MCF 10A (cell line): ENCODE measurements around the gene RIN3. TPM values are rescaled to one million over a fixed set of nuclear protein-coding genes. Genes with fewer than 3 reads are reported as not detected.

Experiments used
- BruUV-seq: library from RNA; stranded (reverse); fragments of 400-500 nt; replicated peaks from 2 replicates; lab custom pipeline; 2021; lab: Mats Ljungman, UMichigan
- CTCF ChIA-PET: fragments of 300-600 bp; sonication (Branson Sonifier 250); formaldehyde crosslinking; extraction: SDS; loops from one replicate; lab custom pipeline; 2021; ENCODE audit warnings: antibody characterized with exemption, inconsistent platforms; lab: Yijun Ruan, JAX
- POLR2A ChIA-PET: fragments of 300-600, 350-650 bp; sonication (Branson Sonifier 250); formaldehyde crosslinking; extraction: SDS; loops from one replicate; lab custom pipeline; 2020; ENCODE audit warnings: antibody characterized with exemption, inconsistent platforms; lab: Yijun Ruan, JAX
- DNase-seq: peaks from one replicate; pipeline ENCODE4 v3.0.0-alpha.2; 2018; ENCODE audit not compliant: unreplicated experiment
- H3K27ac Mint-ChIP-seq: one replicate; pipeline ENCODE4 v1.8.0; 2022; ENCODE audit warnings: mild to moderate bottlenecking, low read depth, mixed read lengths; ENCODE audit not compliant: unreplicated experiment
- H3K27me3 Mint-ChIP-seq: one replicate; pipeline ENCODE4 v1.8.0; 2022; ENCODE audit warnings: mixed read lengths; ENCODE audit not compliant: insufficient read depth, unreplicated experiment
- H3K36me3 Mint-ChIP-seq: one replicate; pipeline ENCODE4 v1.8.0; 2022; ENCODE audit warnings: mild to moderate bottlenecking, moderate library complexity, mixed read lengths; ENCODE audit not compliant: insufficient read depth, unreplicated experiment
- H3K4me1 Mint-ChIP-seq: one replicate; pipeline ENCODE4 v1.8.0; 2022; ENCODE audit warnings: mixed read lengths; ENCODE audit not compliant: insufficient read depth, unreplicated experiment
- H3K4me3 Mint-ChIP-seq: one replicate; pipeline ENCODE4 v1.8.0; 2022; ENCODE audit warnings: mild to moderate bottlenecking, moderate library complexity, mixed read lengths; ENCODE audit not compliant: unreplicated experiment
- H3K9me3 Mint-ChIP-seq: one replicate; pipeline ENCODE4 v1.8.0; 2022; ENCODE audit warnings: mixed read lengths; ENCODE audit not compliant: unreplicated experiment
- intact Hi-C: fragments of 100-400 bp; cut with micrococcal nuclease; formaldehyde crosslinking; loops from 2 replicates; pipeline ENCODE4 v1.14.1; 2022
- total RNA-seq: library from RNA; stranded (reverse); gene quantifications from 2 replicates; pipeline ENCODE4 v1.2.3, GENCODE V29; 2022
- TF ChIP-seq, protein P1 (sequence below): fragments of 200-600 bp; IDR thresholded peaks from one replicate; pipeline ENCODE4 v1.8.0; 2022; ENCODE audit warnings: antibody characterized with exemption, mild to moderate bottlenecking; ENCODE audit not compliant: unreplicated experiment

Gene RIN3
- total RNA-seq, 1 experiment from 2014 or later, result 14.2 TPM

DNA sequence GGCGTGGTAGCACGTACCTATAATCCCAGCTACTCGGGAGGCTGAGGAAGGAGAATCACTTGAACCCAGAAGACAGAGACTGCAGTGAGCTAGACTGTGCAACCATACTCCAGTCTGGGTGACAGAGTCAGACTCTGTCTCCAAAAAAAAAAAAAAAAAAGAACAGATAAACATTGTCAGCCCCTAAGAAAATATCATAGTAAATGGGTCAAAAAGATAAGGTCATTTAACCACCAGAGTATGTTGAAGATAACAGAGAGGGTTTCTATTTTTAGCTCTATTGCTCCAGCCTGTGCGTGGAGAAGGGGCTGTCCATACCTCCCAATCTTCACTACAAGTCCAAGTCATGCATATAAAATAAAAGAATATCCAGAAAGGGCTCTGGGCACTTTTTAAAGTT, 219.4 kb downstream of the RIN3 start:
- Mint-ChIP-seq H3K27me3 (no peaks in the 10 kb centered on the region), H3K27ac (no peak overlapping the region), H3K36me3 (peaks cover 4% of the 10 kb centered on the region), H3K4me1 (peaks cover 15% of the 10 kb centered on the region), H3K4me3 (no peak overlapping the region), H3K9me3 (no peaks in the 10 kb centered on the region)
- POLR2A ChIA-PET, result no interaction called here
- BruUV-seq, result no TSS peak
- TF ChIP-seq, protein P1, sequence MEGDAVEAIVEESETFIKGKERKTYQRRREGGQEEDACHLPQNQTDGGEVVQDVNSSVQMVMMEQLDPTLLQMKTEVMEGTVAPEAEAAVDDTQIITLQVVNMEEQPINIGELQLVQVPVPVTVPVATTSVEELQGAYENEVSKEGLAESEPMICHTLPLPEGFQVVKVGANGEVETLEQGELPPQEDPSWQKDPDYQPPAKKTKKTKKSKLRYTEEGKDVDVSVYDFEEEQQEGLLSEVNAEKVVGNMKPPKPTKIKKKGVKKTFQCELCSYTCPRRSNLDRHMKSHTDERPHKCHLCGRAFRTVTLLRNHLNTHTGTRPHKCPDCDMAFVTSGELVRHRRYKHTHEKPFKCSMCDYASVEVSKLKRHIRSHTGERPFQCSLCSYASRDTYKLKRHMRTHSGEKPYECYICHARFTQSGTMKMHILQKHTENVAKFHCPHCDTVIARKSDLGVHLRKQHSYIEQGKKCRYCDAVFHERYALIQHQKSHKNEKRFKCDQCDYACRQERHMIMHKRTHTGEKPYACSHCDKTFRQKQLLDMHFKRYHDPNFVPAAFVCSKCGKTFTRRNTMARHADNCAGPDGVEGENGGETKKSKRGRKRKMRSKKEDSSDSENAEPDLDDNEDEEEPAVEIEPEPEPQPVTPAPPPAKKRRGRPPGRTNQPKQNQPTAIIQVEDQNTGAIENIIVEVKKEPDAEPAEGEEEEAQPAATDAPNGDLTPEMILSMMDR, result no peak
- DNase-seq, result no peak
- CTCF ChIA-PET, result interaction anchor here (0.8 to 1.4 kb wide), 2 partner anchors 15 to 18 kb away, joined by 3 read pairs; no protein-coding TSS in a partner anchor
- intact Hi-C loops, result no loop called here

DNA sequence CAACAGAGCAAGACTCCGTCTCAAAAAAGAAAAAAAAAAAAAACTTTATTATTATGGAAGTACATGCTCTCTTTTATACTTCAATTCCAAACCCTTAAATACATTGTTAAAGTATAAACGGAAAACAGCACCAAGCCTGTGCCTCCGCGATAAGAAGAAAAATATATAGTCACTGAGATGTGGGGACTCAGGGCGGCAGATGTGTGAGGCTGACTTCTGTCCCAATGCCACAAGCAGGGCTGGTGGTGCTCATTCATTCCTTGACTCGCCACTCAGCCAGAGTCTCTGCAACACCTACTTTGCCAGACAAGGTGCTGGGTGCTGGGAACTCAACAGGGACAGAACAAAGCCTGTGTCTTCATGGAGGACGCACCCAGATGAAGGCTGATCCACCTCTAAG, 221.0 kb downstream of the RIN3 start:
- BruUV-seq, result no TSS peak
- CTCF ChIA-PET, result interaction anchor here (0.6 kb wide), 1 partner anchor 9 kb away, joined by 4 read pairs; no protein-coding TSS in a partner anchor

DNA sequence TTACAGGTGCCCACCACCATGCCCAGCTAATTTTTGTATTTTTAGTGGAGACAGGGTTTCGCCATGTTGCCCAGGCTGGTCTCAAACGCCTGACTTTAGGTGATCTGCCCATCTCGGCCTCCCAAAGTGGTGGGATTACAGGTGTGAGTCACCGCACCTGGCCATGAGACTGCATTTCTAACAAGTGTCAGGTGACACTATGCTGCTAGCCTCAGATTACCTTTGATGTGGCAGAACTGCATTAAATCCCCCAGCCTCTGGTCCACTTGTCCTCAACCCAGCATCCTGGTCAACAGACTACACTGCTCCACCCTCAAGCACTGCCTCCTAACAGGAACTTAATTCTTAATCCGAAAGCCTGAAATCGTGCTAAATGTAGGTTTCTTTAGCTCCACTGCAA, 221.8 kb downstream of the RIN3 start:
- no peaks in the 10 kb centered on the region for H3K4me1 Mint-ChIP-seq
- BruUV-seq, result no TSS peak
- POLR2A ChIA-PET, result interaction anchor here (1.6 kb wide), 1 partner anchor 13 kb away, joined by 6 read pairs; the partner anchor contains the start of gene LGMN
- H3K9me3 Mint-ChIP-seq, result no peaks in the 10 kb centered on the region
- CTCF ChIA-PET, result interaction anchor here (0.6 kb wide), 1 partner anchor 8 kb away, joined by 4 read pairs; no protein-coding TSS in a partner anchor
- TF ChIP-seq, protein P1, result no peak
- H3K27ac Mint-ChIP-seq, result no peak overlapping the region
- H3K4me3 Mint-ChIP-seq, result no peak overlapping the region
- no peaks in the 10 kb centered on the region for H3K27me3 Mint-ChIP-seq
- no peak for DNase-seq
- intact Hi-C loops, result no loop called here
- peaks cover 4% of the 10 kb centered on the region for H3K36me3 Mint-ChIP-seq

More for the DNA sequence above, 221.0 kb downstream of the RIN3 start:
- TF ChIP-seq, protein P1, result no peak
- no peak overlapping the region for H3K4me3 Mint-ChIP-seq
- no peak for DNase-seq
- intact Hi-C loops, result no loop called here
- H3K27me3 Mint-ChIP-seq, result no peaks in the 10 kb centered on the region
- POLR2A ChIA-PET, result no interaction called here
- H3K27ac Mint-ChIP-seq, result no peak overlapping the region
- peaks cover 6% of the 10 kb centered on the region for H3K4me1 Mint-ChIP-seq
- peaks cover 4% of the 10 kb centered on the region for H3K36me3 Mint-ChIP-seq
- no peaks in the 10 kb centered on the region for H3K9me3 Mint-ChIP-seq

DNA sequence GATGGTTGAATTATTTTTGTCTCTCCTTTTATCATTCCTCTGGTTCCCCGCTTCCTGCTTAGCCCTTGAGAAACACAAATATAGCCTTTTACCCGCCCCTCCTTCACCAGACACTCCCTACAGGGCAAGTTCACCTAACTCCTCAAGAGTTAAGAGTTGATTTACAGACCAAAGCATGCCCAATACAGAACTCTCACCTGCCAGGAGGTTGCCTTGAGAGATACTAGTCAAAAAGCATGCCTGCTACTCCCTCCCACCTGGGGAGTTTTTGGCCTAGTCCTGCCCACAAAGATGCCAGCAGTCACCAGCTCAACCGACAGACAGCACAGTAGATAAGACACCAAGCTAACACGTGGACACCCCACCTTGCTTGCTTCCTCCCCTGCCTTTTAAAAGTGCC, 223.6 kb downstream of the RIN3 start:
- no TSS peak for BruUV-seq
- no peak overlapping the region for H3K4me3 Mint-ChIP-seq
- peaks cover 1% of the 10 kb centered on the region for H3K36me3 Mint-ChIP-seq
- CTCF ChIA-PET, result no interaction called here
- no peak for DNase-seq
- H3K4me1 Mint-ChIP-seq, result no peaks in the 10 kb centered on the region
- H3K9me3 Mint-ChIP-seq, result no peaks in the 10 kb centered on the region
- H3K27me3 Mint-ChIP-seq, result no peaks in the 10 kb centered on the region
- intact Hi-C loops, result no loop called here
- POLR2A ChIA-PET, result no interaction called here
- no peak overlapping the region for H3K27ac Mint-ChIP-seq
- TF ChIP-seq, protein P1, result no peak
